Thyroid gland (tissue), 4 donors: ENCODE data around the gene NR3C2.

Source experiments
- POLR2A ChIP-seq, 2 donors: fragments of 450-650 bp; IDR thresholded peaks; one replicate each; pipeline ENCODE4 v1.6.1; 2017; ENCODE audit warnings: antibody characterized with exemption in 2 of 2, mild to moderate bottlenecking in 2 of 2, moderate library complexity in 1 of 2
- TF ChIP-seq, protein P1 (sequence below), 6 experiments: fragments of 200-600 bp in 3 of 6; fragments of 450-650 bp in 3 of 6; sonication (generic) in 3 of 6; IDR thresholded peaks; one replicate each; pipeline ENCODE4 v1.5.1; 2016 to 2019; ENCODE audit warnings: antibody characterized with exemption in 6 of 6, mild to moderate bottlenecking in 2 of 6, inconsistent platforms in 1 of 6, moderate library complexity in 1 of 6

DNA sequence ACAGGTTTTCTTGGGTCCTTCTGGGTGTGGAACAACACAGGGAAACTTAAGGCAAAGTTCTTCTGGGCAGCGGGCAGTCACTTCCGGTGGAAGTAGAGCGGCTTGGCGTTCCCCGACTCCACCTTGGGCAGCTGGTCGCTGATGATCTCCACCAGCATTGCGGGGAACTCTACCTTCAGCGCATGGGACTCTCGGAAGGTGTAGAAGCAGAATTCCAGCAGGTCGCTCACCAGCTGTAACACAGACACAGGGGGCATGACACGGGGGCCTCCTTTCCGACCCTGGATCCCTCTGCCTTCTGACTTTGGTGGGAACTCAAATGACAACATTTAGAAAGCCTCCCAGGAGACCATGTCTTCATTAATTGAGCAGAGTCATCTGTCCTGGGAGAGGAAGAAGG, 360.9 kb downstream of the NR3C2 start:
- TF ChIP-seq, protein P1, sequence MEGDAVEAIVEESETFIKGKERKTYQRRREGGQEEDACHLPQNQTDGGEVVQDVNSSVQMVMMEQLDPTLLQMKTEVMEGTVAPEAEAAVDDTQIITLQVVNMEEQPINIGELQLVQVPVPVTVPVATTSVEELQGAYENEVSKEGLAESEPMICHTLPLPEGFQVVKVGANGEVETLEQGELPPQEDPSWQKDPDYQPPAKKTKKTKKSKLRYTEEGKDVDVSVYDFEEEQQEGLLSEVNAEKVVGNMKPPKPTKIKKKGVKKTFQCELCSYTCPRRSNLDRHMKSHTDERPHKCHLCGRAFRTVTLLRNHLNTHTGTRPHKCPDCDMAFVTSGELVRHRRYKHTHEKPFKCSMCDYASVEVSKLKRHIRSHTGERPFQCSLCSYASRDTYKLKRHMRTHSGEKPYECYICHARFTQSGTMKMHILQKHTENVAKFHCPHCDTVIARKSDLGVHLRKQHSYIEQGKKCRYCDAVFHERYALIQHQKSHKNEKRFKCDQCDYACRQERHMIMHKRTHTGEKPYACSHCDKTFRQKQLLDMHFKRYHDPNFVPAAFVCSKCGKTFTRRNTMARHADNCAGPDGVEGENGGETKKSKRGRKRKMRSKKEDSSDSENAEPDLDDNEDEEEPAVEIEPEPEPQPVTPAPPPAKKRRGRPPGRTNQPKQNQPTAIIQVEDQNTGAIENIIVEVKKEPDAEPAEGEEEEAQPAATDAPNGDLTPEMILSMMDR (IDR thresholded peaks at IDR 0.05) = no peak
- no peak for TF ChIP-seq POLR2A (IDR thresholded peaks at IDR 0.05)
